HL-60 (cell line): ENCODE results near the gene FOXN1.

ENCODE experiments used
- DNase-seq, 2 experiments: peaks; one replicate each; pipeline ENCODE4 v3.0.0-alpha.2; 2010 to 2020; ENCODE audit warnings: low read depth in 1 of 2, low spot score in 1 of 2
- H3K27ac ChIP-seq: fragments of 250-450 bp; sonication (Bioruptor Pico); replicated peaks from 2 replicates; pipeline ENCODE4 v1.5.1; 2020; ENCODE audit warnings: mild to moderate bottlenecking, moderate library complexity
- H3K27me3 ChIP-seq: fragments of 250-450 bp; sonication (Bioruptor Pico); 2 replicates; pipeline ENCODE4 v1.5.1; 2021; ENCODE audit warnings: mild to moderate bottlenecking, moderate library complexity; ENCODE audit not compliant: insufficient read depth, poor library complexity, severe bottlenecking
- H3K4me3 ChIP-seq: replicated peaks from 2 replicates; pipeline ENCODE4 v1.5.1; 2011; ENCODE audit warnings: mild to moderate bottlenecking, control low read depth, low read length; ENCODE audit not compliant: insufficient read depth
- GABPA ChIP-seq: IDR thresholded peaks from 2 replicates; pipeline ENCODE4 v1.6.1; 2012; ENCODE audit warnings: low read depth
- POLR2AphosphoS5 ChIP-seq: IDR thresholded peaks from 2 replicates; pipeline ENCODE4 v1.6.1; 2012; ENCODE audit warnings: low read depth
- REST ChIP-seq: IDR thresholded peaks from 2 replicates; pipeline ENCODE4 v1.6.1; 2012; ENCODE audit warnings: low read depth; ENCODE audit not compliant: insufficient replicate concordance
- SPI1 ChIP-seq: IDR thresholded peaks from 2 replicates; pipeline ENCODE4 v1.6.1; 2012; ENCODE audit warnings: low read depth, mild to moderate bottlenecking, borderline replicate concordance
- TF ChIP-seq, protein P1 (sequence below): IDR thresholded peaks from one replicate; pipeline ENCODE4 v1.5.1; 2011; ENCODE audit warnings: low read length, control low read depth, inconsistent platforms; ENCODE audit not compliant: insufficient read depth

The FOXN1 gene

DNA sequence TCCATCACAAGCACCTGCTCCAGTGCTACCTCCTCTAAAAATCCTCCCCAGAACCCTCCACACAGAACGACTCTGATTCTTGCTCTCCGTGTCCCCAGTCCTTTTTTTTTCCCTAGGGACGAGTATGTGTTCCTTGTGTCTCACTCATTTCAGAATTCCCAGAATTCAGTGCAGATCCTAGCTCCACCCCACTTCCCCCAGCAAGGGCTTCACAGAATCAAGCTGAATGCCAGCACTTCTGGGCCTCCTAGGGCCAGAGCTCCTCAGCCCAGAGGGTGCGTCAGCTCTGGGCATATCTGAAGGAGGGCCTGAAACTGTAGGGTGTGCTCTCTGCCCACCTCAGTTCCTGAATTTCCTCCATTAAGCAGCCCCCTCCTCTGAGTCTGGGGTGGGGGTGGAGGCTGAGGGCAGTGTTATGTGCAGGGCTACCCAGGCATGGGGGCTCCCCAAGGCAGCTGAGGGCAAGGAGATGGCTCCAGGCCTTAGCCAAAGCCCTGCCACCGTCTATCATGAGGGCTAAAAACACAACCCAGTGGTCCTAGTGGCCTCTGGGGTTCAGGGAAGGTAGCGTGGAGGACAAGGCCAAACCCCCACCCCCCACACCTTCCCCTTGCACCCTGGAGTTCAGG is 39.8 kb downstream of the FOXN1 start:
- TF ChIP-seq SPI1 (no peak), REST (no peak), GABPA (no peak)
- H3K4me3 ChIP-seq, result no peak overlapping the region
- DNase-seq, result no peak

GRCh38 chr17:28547096-28547622 is 41.0 kb downstream of the FOXN1 start:
- no peak for TF ChIP-seq POLR2AphosphoS5
- no peak for TF ChIP-seq GABPA
- TF ChIP-seq SPI1, result no peak
- TF ChIP-seq REST, result no peak
- TF ChIP-seq, protein P1, sequence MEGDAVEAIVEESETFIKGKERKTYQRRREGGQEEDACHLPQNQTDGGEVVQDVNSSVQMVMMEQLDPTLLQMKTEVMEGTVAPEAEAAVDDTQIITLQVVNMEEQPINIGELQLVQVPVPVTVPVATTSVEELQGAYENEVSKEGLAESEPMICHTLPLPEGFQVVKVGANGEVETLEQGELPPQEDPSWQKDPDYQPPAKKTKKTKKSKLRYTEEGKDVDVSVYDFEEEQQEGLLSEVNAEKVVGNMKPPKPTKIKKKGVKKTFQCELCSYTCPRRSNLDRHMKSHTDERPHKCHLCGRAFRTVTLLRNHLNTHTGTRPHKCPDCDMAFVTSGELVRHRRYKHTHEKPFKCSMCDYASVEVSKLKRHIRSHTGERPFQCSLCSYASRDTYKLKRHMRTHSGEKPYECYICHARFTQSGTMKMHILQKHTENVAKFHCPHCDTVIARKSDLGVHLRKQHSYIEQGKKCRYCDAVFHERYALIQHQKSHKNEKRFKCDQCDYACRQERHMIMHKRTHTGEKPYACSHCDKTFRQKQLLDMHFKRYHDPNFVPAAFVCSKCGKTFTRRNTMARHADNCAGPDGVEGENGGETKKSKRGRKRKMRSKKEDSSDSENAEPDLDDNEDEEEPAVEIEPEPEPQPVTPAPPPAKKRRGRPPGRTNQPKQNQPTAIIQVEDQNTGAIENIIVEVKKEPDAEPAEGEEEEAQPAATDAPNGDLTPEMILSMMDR, result no peak
- Histone ChIP-seq H3K4me3 (no peak overlapping the region), H3K27me3 (no peaks in the 10 kb centered on the region), H3K27ac (peak overlapping the region; percentile 64)
- DNase-seq, result no peak

More for the DNA sequence above, 39.8 kb downstream of the FOXN1 start:
- Histone ChIP-seq H3K27ac (no peak overlapping the region), H3K27me3 (no peaks in the 10 kb centered on the region)

GRCh38 chr17:28547623-28548416 is 41.7 kb downstream of the FOXN1 start:
- peak; percentile 88 to 91 for DNase-seq
- H3K27ac ChIP-seq, result peak overlapping the region; percentile 64
- H3K4me3 ChIP-seq, result peak overlapping the region; percentile 39
- TF ChIP-seq SPI1 (peak; percentile 63; the same call in 1 of the 2 replicates), REST (peak; percentile 45), POLR2AphosphoS5 (peak; percentile 51), GABPA (peak; percentile 58; the same call in 1 of the 2 replicates)
- TF ChIP-seq, protein P1, result peak; percentile 91
- H3K27me3 ChIP-seq, result no peaks in the 10 kb centered on the region
